Measurements from ENCODE around the gene SLC36A1.
A peak's percentile ranks its signal among the peaks of the same experiment; 100 is the strongest.

The SLC36A1 gene

GRCh38 chr5:151448038-151448985, 909 bp downstream of the SLC36A1 start:
- H2BK15ac ChIP-seq (ENCODE audit: low read length): no peak overlapping the region
- no peak overlapping the region for H3K14ac ChIP-seq (ENCODE audit: low read length)
- peak overlapping the region; percentile 90 for H2AFZ ChIP-seq (ENCODE audit: low read length)
- H2BK120ac ChIP-seq (ENCODE audit: low read depth, low read length): no peak overlapping the region
- H3K27ac ChIP-seq (replicated peaks; ENCODE audit: low read length): no peak overlapping the region
- no peak overlapping the region for H4K91ac ChIP-seq (ENCODE audit: low read depth, low read length, poor library complexity)
- peak overlapping the region; percentile 65 to 84 for H3K4me3 ChIP-seq (ENCODE audit: low read length in 2 of 2)
- H2BK12ac ChIP-seq (ENCODE audit: low read length): no peak overlapping the region
- H3K4me2 ChIP-seq (ENCODE audit: insufficient read depth, low read length, poor library complexity, severe bottlenecking): peak overlapping the region; percentile 72
- no peaks in the 10 kb centered on the region for H3K27me3 ChIP-seq (ENCODE audit: control insufficient read depth in 3 of 3, insufficient read depth in 3 of 3, low read depth in 1 of 3, low read length in 3 of 3)
- no peak overlapping the region for H4K8ac ChIP-seq (ENCODE audit: low read depth, low read length)
- WGBS, 2 donors (ENCODE audit: extremely low coverage in 2 of 2, insufficient read length in 2 of 2, insufficient replicate concordance in 1 of 2): no CpG with 5 or more reads among the region's 24 CpGs
- H3K23ac ChIP-seq (ENCODE audit: low read depth, low read length, poor library complexity): no peak overlapping the region
- H3K4ac ChIP-seq (ENCODE audit: low read length): no peak overlapping the region
- H3K79me1 ChIP-seq (ENCODE audit: low read depth, low read length): peaks cover 1% of the 10 kb centered on the region
- H2BK5ac ChIP-seq (ENCODE audit: low read length): no peak overlapping the region
- no peaks in the 10 kb centered on the region for H3K36me3 ChIP-seq (replicated peaks in 1 of 2; ENCODE audit: control insufficient read depth in 2 of 2, insufficient read depth in 2 of 2, low read length in 2 of 2)
- no peaks in the 10 kb centered on the region for H3K9me3 ChIP-seq (replicated peaks in 1 of 2; ENCODE audit: control insufficient read depth in 2 of 2, insufficient read depth in 1 of 2, low read depth in 1 of 2, low read length in 2 of 2)
- H3K4me1 ChIP-seq (ENCODE audit: control insufficient read depth in 2 of 2, insufficient read depth in 1 of 2, low read depth in 1 of 2, low read length in 2 of 2): peaks cover 4 to 7% of the 10 kb centered on the region in 2 donors
- no peak overlapping the region for H2AK5ac ChIP-seq (ENCODE audit: low read depth, low read length)
- H3K9ac ChIP-seq (ENCODE audit: low read depth, low read length, poor library complexity): peak overlapping the region; percentile 87
- H3K18ac ChIP-seq (ENCODE audit: low read length): no peak overlapping the region
- DNase-seq (ENCODE audit: low spot score): peak; percentile 31

- WGBS, 2 donors (ENCODE audit: extremely low coverage in 2 of 2, insufficient read length in 2 of 2, insufficient replicate concordance in 1 of 2): no CpG with 5 or more reads among the region's 7 CpGs
- H3K27ac ChIP-seq (replicated peaks; ENCODE audit: low read length): no peak overlapping the region
- no peak for DNase-seq (ENCODE audit: low spot score)
These were observed 1.9 kb downstream of the SLC36A1 start for GRCh38 chr5:151449297-151449696.

GRCh38 chr5:151449839-151450238, 2.4 kb downstream of the SLC36A1 start:
- Histone ChIP-seq H3K4me3 (ENCODE audit: low read length in 2 of 2) (no peak overlapping the region), H3K27me3 (ENCODE audit: control insufficient read depth in 3 of 3, insufficient read depth in 3 of 3, low read depth in 1 of 3, low read length in 3 of 3) (no peaks in the 10 kb centered on the region), H2AFZ (ENCODE audit: low read length) (no peak overlapping the region), H3K4me1 (ENCODE audit: control insufficient read depth in 2 of 2, insufficient read depth in 1 of 2, low read depth in 1 of 2, low read length in 2 of 2) (peaks cover 4 to 7% of the 10 kb centered on the region in 2 donors), H2BK5ac (ENCODE audit: low read length) (no peak overlapping the region), H2BK120ac (ENCODE audit: low read depth, low read length) (no peak overlapping the region), H3K23ac (ENCODE audit: low read depth, low read length, poor library complexity) (no peak overlapping the region), H4K8ac (ENCODE audit: low read depth, low read length) (no peak overlapping the region), H4K91ac (ENCODE audit: low read depth, low read length, poor library complexity) (no peak overlapping the region), H3K4me2 (ENCODE audit: insufficient read depth, low read length, poor library complexity, severe bottlenecking) (no peak overlapping the region), H3K9ac (ENCODE audit: low read depth, low read length, poor library complexity) (no peak overlapping the region), H3K27ac (replicated peaks; ENCODE audit: low read length) (no peak overlapping the region), H2AK5ac (ENCODE audit: low read depth, low read length) (no peak overlapping the region), H2BK15ac (ENCODE audit: low read length) (no peak overlapping the region), H3K36me3 (replicated peaks in 1 of 2; ENCODE audit: control insufficient read depth in 2 of 2, insufficient read depth in 2 of 2, low read length in 2 of 2) (no peaks in the 10 kb centered on the region), H3K18ac (ENCODE audit: low read length) (no peak overlapping the region), H2BK12ac (ENCODE audit: low read length) (no peak overlapping the region), H3K79me1 (ENCODE audit: low read depth, low read length) (peaks cover 1% of the 10 kb centered on the region), H3K4ac (ENCODE audit: low read length) (no peak overlapping the region), H3K9me3 (replicated peaks in 1 of 2; ENCODE audit: control insufficient read depth in 2 of 2, insufficient read depth in 1 of 2, low read depth in 1 of 2, low read length in 2 of 2) (no peaks in the 10 kb centered on the region), H3K14ac (ENCODE audit: low read length) (no peak overlapping the region)
- WGBS, 2 donors (ENCODE audit: extremely low coverage in 2 of 2, insufficient read length in 2 of 2, insufficient replicate concordance in 1 of 2): no CpG with 5 or more reads among the region's 5 CpGs
- DNase-seq (ENCODE audit: low spot score): no peak

More at GRCh38 chr5:151449297-151449696, 1.9 kb downstream of the SLC36A1 start:
- Histone ChIP-seq H3K23ac (ENCODE audit: low read depth, low read length, poor library complexity) (no peak overlapping the region), H2BK12ac (ENCODE audit: low read length) (no peak overlapping the region), H3K9me3 (replicated peaks in 1 of 2; ENCODE audit: control insufficient read depth in 2 of 2, insufficient read depth in 1 of 2, low read depth in 1 of 2, low read length in 2 of 2) (no peaks in the 10 kb centered on the region), H2BK15ac (ENCODE audit: low read length) (no peak overlapping the region), H3K27me3 (ENCODE audit: control insufficient read depth in 3 of 3, insufficient read depth in 3 of 3, low read depth in 1 of 3, low read length in 3 of 3) (no peaks in the 10 kb centered on the region), H3K18ac (ENCODE audit: low read length) (no peak overlapping the region), H4K91ac (ENCODE audit: low read depth, low read length, poor library complexity) (no peak overlapping the region), H4K8ac (ENCODE audit: low read depth, low read length) (no peak overlapping the region), H3K4me3 (ENCODE audit: low read length in 2 of 2) (no peak overlapping the region), H3K36me3 (replicated peaks in 1 of 2; ENCODE audit: control insufficient read depth in 2 of 2, insufficient read depth in 2 of 2, low read length in 2 of 2) (no peaks in the 10 kb centered on the region), H3K4me2 (ENCODE audit: insufficient read depth, low read length, poor library complexity, severe bottlenecking) (no peak overlapping the region), H2BK5ac (ENCODE audit: low read length) (no peak overlapping the region), H3K4me1 (ENCODE audit: control insufficient read depth in 2 of 2, insufficient read depth in 1 of 2, low read depth in 1 of 2, low read length in 2 of 2) (peaks cover 4 to 7% of the 10 kb centered on the region in 2 donors), H3K79me1 (ENCODE audit: low read depth, low read length) (peaks cover 1% of the 10 kb centered on the region), H3K4ac (ENCODE audit: low read length) (no peak overlapping the region), H2AFZ (ENCODE audit: low read length) (peak overlapping the region; percentile 6), H3K14ac (ENCODE audit: low read length) (no peak overlapping the region), H3K9ac (ENCODE audit: low read depth, low read length, poor library complexity) (no peak overlapping the region), H2AK5ac (ENCODE audit: low read depth, low read length) (no peak overlapping the region), H2BK120ac (ENCODE audit: low read depth, low read length) (no peak overlapping the region)

DNA sequence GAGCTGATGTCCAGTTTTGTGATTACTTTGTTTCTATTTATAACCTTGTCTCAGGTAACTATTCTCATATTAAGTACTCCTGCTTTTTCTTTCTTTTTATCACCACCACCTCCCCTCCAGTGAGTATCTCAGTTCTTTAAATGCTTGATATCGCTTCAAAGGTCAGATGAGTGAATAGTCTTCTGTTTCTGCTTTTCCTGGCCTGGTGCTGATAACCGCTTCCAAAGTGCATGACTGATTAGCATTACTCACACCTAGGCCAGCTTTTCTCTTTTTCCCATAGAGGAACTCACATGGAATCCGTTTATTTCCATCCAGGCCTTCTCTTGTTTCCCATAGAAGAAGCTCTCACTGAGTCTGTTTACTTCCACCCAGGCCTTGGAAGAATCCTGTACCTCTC, 3.2 kb downstream of the SLC36A1 start:
- Histone ChIP-seq H3K18ac (ENCODE audit: low read length) (no peak overlapping the region), H3K4me2 (ENCODE audit: insufficient read depth, low read length, poor library complexity, severe bottlenecking) (no peak overlapping the region), H3K23ac (ENCODE audit: low read depth, low read length, poor library complexity) (no peak overlapping the region), H2BK5ac (ENCODE audit: low read length) (no peak overlapping the region), H3K9me3 (replicated peaks in 1 of 2; ENCODE audit: control insufficient read depth in 2 of 2, insufficient read depth in 1 of 2, low read depth in 1 of 2, low read length in 2 of 2) (no peaks in the 10 kb centered on the region), H2BK12ac (ENCODE audit: low read length) (no peak overlapping the region), H2BK15ac (ENCODE audit: low read length) (no peak overlapping the region), H3K36me3 (replicated peaks in 1 of 2; ENCODE audit: control insufficient read depth in 2 of 2, insufficient read depth in 2 of 2, low read length in 2 of 2) (no peaks in the 10 kb centered on the region), H3K27me3 (ENCODE audit: control insufficient read depth in 3 of 3, insufficient read depth in 3 of 3, low read depth in 1 of 3, low read length in 3 of 3) (no peaks in the 10 kb centered on the region), H2AFZ (ENCODE audit: low read length) (no peak overlapping the region), H4K8ac (ENCODE audit: low read depth, low read length) (no peak overlapping the region), H2AK5ac (ENCODE audit: low read depth, low read length) (no peak overlapping the region), H3K14ac (ENCODE audit: low read length) (no peak overlapping the region), H3K4me1 (ENCODE audit: control insufficient read depth in 2 of 2, insufficient read depth in 1 of 2, low read depth in 1 of 2, low read length in 2 of 2) (peaks cover 4 to 7% of the 10 kb centered on the region in 2 donors), H3K4me3 (ENCODE audit: low read length in 2 of 2) (no peak overlapping the region), H3K9ac (ENCODE audit: low read depth, low read length, poor library complexity) (no peak overlapping the region), H3K79me1 (ENCODE audit: low read depth, low read length) (peaks cover 1% of the 10 kb centered on the region), H2BK120ac (ENCODE audit: low read depth, low read length) (no peak overlapping the region), H4K91ac (ENCODE audit: low read depth, low read length, poor library complexity) (no peak overlapping the region), H3K4ac (ENCODE audit: low read length) (no peak overlapping the region), H3K27ac (replicated peaks; ENCODE audit: low read length) (no peak overlapping the region)
- WGBS, 2 donors (ENCODE audit: extremely low coverage in 2 of 2, insufficient read length in 2 of 2, insufficient replicate concordance in 1 of 2): no CpG with 5 or more reads among the region's 3 CpGs
- DNase-seq (ENCODE audit: low spot score): no peak

Data from neuronal stem cell (in vitro differentiated cells).